Fibroblast of lung (primary cell): ENCODE measurements around the gene FAM43B. TPM values are rescaled to one million over a fixed set of nuclear protein-coding genes. Genes with fewer than 3 reads are reported as not detected.
A peak's percentile ranks its signal among the peaks of the same experiment; 100 is the strongest.

Experiments used
- DNase-seq, 2 donors: peaks; one replicate each; pipeline versions ENCODE4 v3.0.0 to v3.0.0-alpha.2; 2010; ENCODE audit warnings: low read depth in 2 of 2
- H2AFZ ChIP-seq: 2 replicates; pipeline ENCODE4 v1.5.1; 2012; ENCODE audit warnings: low read length, control low read depth, inconsistent platforms
- H3K27ac ChIP-seq: 2 replicates; pipeline ENCODE4 v1.5.1; 2011; ENCODE audit warnings: low read length, control low read depth; ENCODE audit not compliant: insufficient read depth
- H3K27me3 ChIP-seq: 2 replicates; pipeline ENCODE4 v1.5.1; 2011; ENCODE audit warnings: mild to moderate bottlenecking, low read length; ENCODE audit not compliant: control insufficient read depth, insufficient read depth
- H3K36me3 ChIP-seq: 2 replicates; pipeline ENCODE4 v1.5.1; 2011; ENCODE audit warnings: low read length; ENCODE audit not compliant: control insufficient read depth, insufficient read depth
- H3K4me1 ChIP-seq: 2 replicates; pipeline ENCODE4 v1.5.1; 2011; ENCODE audit warnings: low read length; ENCODE audit not compliant: control insufficient read depth, insufficient read depth; ENCODE audit errors: extremely low read depth
- H3K4me2 ChIP-seq: 2 replicates; pipeline ENCODE4 v1.5.1; 2011; ENCODE audit warnings: low read length, control low read depth; ENCODE audit not compliant: insufficient read depth; ENCODE audit errors: extremely low read depth
- H3K4me3 ChIP-seq, 4 experiments: fragments of 200-600 bp in 1 of 4; sonication (generic) in 1 of 4; replicated peaks in 1 of 4; 2 replicates each; pipeline ENCODE4 v1.5.1; 2011 to 2016; ENCODE audit warnings: low read length in 4 of 4, low read depth in 3 of 4, mild to moderate bottlenecking in 3 of 4, control low read depth in 2 of 4, inconsistent platforms in 1 of 4, mixed read lengths in 1 of 4; ENCODE audit not compliant: insufficient read depth in 1 of 4; ENCODE audit errors: control extremely low read depth in 1 of 4
- H3K79me2 ChIP-seq: 2 replicates; pipeline ENCODE4 v1.5.1; 2012; ENCODE audit warnings: mild to moderate bottlenecking, low read length, inconsistent platforms; ENCODE audit not compliant: control insufficient read depth, insufficient read depth
- H3K9ac ChIP-seq: 2 replicates; pipeline ENCODE4 v1.5.1; 2011; ENCODE audit warnings: mild to moderate bottlenecking, low read length, control low read depth; ENCODE audit not compliant: insufficient read depth
- H3K9me3 ChIP-seq: 2 replicates; pipeline ENCODE4 v1.5.1; 2012; ENCODE audit warnings: low read depth, low read length; ENCODE audit not compliant: control insufficient read depth, insufficient read depth
- H4K20me1 ChIP-seq: 2 replicates; pipeline ENCODE4 v1.5.1; 2011; ENCODE audit warnings: low read length; ENCODE audit not compliant: control insufficient read depth, insufficient read depth; ENCODE audit errors: extremely low read depth
- EZH2 ChIP-seq: IDR thresholded peaks from 2 replicates; pipeline ENCODE4 v1.5.1; 2012; ENCODE audit warnings: low read length, control low read depth, mild to moderate bottlenecking; ENCODE audit errors: missing control alignments
- polyA plus RNA-seq, 2 donors: library from polyadenylated mRNA; depleted of rRNA in 1 of 2; stranded (reverse) in 1 of 2; unstranded in 1 of 2; fragments of >200 nt; gene quantifications; 2 replicates each; pipeline ENCODE4 v1.2.1, GENCODE V29; 2011 to 2012; ENCODE audit warnings: missing spikeins in 1 of 2
- total RNA-seq: library from RNA; depleted of rRNA; stranded (reverse); fragments of >200 nt; gene quantifications from 2 replicates; pipeline ENCODE4 v1.2.1, GENCODE V29; 2014
- TF ChIP-seq, protein P1 (sequence below), 2 donors: IDR thresholded peaks in 1 of 2; conservative IDR thresholded peaks in 1 of 2; 1 replicate in 1 of 2; 2 replicates in 1 of 2; pipeline ENCODE4 v1.5.1; 2011 to 2012; ENCODE audit warnings: low read length in 2 of 2, control low read depth in 1 of 2, inconsistent platforms in 1 of 2, low read depth in 1 of 2, mild to moderate bottlenecking in 1 of 2

Gene FAM43B
- total and polyA plus RNA-seq, 2 donors (not counting 1 experiment from before 2014, with no cell fraction given) = not detected

DNA sequence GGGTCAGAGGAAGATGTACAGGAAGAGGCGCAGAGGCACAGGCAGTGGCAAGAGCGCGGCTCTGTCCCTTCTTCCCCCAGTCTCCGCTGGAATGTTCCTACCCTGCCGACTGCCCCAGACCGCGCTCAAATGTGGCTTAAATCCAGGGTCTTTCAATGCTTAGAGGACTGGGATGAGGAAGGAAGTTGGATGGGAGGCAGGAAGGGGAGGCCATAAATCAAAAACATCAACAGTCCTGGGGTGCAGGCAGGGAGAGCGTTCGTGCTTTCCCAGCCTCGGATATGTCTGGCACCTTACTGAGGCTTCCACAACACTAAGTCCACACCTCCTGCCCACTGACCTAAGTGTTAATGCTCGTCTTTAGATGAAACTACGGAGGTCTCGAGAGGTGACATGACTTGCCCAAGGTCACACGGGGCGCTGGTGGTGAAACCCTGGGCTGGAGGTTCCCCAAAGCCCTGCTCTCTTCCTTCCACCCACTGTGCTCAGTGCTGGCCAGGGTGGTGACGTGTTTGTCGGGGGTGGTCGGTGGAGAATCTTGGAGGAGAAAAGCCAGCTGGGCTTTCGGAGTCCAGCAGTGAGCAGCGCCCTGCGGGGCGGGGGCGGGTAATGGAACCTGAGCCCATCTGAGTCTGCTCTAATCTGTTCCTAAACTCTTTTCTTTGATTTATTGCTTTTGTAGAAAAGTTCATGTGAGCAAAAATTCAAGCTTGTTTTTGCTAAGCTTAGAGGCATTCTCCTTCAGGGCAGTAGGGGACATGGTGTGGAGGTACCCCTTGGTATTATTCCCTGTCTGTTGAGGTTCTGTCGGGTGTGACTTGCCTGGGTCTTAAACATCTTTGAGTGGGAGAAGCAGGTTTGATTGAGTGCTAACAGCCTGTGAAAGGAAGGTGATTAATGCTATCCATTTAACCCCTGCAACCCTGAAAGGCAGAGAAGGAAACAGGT lies 37.2 kb downstream of the FAM43B start:
- Histone ChIP-seq H3K27me3 (no peaks in the 10 kb centered on the region), H3K79me2 (no peaks in the 10 kb centered on the region), H3K4me2 (peak overlapping the region; percentile 81), H3K4me1 (peaks cover 19% of the 10 kb centered on the region), H3K9me3 (no peaks in the 10 kb centered on the region), H3K27ac (no peak overlapping the region), H3K36me3 (no peaks in the 10 kb centered on the region), H3K9ac (no peak overlapping the region), H3K4me3 (peak overlapping the region in 3 of 4 experiments; percentile 7 to 37 (median 22)), H4K20me1 (no peaks in the 10 kb centered on the region), H2AFZ (peak overlapping the region; percentile 74)
- TF ChIP-seq, protein P1, sequence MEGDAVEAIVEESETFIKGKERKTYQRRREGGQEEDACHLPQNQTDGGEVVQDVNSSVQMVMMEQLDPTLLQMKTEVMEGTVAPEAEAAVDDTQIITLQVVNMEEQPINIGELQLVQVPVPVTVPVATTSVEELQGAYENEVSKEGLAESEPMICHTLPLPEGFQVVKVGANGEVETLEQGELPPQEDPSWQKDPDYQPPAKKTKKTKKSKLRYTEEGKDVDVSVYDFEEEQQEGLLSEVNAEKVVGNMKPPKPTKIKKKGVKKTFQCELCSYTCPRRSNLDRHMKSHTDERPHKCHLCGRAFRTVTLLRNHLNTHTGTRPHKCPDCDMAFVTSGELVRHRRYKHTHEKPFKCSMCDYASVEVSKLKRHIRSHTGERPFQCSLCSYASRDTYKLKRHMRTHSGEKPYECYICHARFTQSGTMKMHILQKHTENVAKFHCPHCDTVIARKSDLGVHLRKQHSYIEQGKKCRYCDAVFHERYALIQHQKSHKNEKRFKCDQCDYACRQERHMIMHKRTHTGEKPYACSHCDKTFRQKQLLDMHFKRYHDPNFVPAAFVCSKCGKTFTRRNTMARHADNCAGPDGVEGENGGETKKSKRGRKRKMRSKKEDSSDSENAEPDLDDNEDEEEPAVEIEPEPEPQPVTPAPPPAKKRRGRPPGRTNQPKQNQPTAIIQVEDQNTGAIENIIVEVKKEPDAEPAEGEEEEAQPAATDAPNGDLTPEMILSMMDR (conservative IDR thresholded peaks at IDR 0.05 in 1 of 2, IDR thresholded peaks at IDR 0.05 in 1 of 2; ENCODE audit: low read depth in 1 of 2, low read length in 2 of 2) = no peak
- TF ChIP-seq EZH2 = peak; percentile 18
- DNase-seq = peak; percentile 70 to 71

DNA sequence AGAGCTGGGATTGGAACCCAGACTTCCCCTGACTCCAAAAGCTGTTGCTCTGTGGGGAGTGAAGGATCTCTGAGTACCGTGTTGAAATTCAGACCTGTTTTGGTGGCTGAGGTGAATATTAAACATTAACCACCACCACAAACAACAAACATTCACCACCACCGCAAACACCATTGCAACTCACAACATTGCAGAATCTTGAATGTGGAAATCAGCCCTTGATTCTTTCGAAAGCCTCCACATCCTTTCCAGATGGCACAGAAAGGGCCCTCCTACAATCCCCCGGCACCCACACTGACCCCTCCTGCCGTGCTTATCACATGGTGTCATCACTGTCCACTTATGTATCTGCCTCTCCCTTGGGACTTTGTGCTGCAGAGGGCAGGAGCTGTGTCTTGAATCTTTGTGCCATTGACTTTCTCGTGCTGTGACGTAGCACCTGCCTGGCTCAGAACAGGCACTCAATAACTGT lies 38.0 kb downstream of the FAM43B start:
- Histone ChIP-seq H3K9me3 (no peaks in the 10 kb centered on the region), H3K4me2 (no peak overlapping the region), H3K36me3 (no peaks in the 10 kb centered on the region), H2AFZ (no peak overlapping the region), H3K4me1 (peaks cover 19% of the 10 kb centered on the region), H4K20me1 (no peaks in the 10 kb centered on the region), H3K79me2 (no peaks in the 10 kb centered on the region), H3K27me3 (no peaks in the 10 kb centered on the region), H3K27ac (no peak overlapping the region), H3K9ac (no peak overlapping the region), H3K4me3 (no peak overlapping the region)
- TF ChIP-seq, protein P1 (conservative IDR thresholded peaks at IDR 0.05 in 1 of 2, IDR thresholded peaks at IDR 0.05 in 1 of 2; ENCODE audit: low read depth in 1 of 2, low read length in 2 of 2) = no peak
- no peak for TF ChIP-seq EZH2
- peak in 1 of 2 donors; percentile 64 for DNase-seq

DNA sequence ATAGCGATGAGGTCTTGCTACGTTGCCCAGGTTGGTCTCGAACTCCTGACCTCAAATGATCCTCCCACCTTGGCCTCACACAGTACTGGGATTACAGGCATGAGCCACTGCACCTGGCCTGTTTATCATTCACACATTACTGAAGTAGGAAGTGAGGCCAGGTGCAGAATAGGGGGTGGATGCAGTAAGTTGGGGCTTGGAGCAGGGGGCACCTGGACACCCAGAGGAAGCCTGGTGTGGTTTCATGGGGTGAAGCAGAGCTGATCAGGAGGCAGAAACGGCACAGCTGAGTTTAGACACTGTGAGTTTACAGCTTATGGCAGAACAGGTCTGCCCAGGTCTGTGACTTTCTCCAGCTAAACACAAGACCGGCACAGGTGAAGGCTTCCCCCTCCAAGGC lies 41.4 kb downstream of the FAM43B start:
- H3K36me3 ChIP-seq = no peaks in the 10 kb centered on the region
- no peak overlapping the region for H3K4me3 ChIP-seq
- no peak for DNase-seq
- peaks cover 17% of the 10 kb centered on the region for H3K4me1 ChIP-seq
- no peaks in the 10 kb centered on the region for H3K79me2 ChIP-seq
- no peak overlapping the region for H2AFZ ChIP-seq
- no peaks in the 10 kb centered on the region for H3K27me3 ChIP-seq
- no peak for TF ChIP-seq EZH2
- TF ChIP-seq, protein P1 (conservative IDR thresholded peaks at IDR 0.05 in 1 of 2, IDR thresholded peaks at IDR 0.05 in 1 of 2; ENCODE audit: low read depth in 1 of 2, low read length in 2 of 2) = no peak
- no peaks in the 10 kb centered on the region for H4K20me1 ChIP-seq
- H3K9ac ChIP-seq = no peak overlapping the region
- H3K9me3 ChIP-seq = no peaks in the 10 kb centered on the region
- H3K4me2 ChIP-seq = no peak overlapping the region
- no peak overlapping the region for H3K27ac ChIP-seq
